Caki2 (cell line): Measurements from ENCODE around the gene KRTAP4-1. TPM values are rescaled to one million over a fixed set of nuclear protein-coding genes. Genes with fewer than 3 reads are reported as not detected.
"Not testable (repeated sequence)": the region's sequence is repeated elsewhere in the genome, so short reads cannot be mapped to it uniquely, and the experiment has no call there.

Experiments
- DNase-seq: peaks from one replicate; pipeline ENCODE4 v3.0.0-alpha.2; 2015; ENCODE audit warnings: low read depth
- in situ Hi-C: cut with HindIII; loops from 2 replicates; pipeline ENCODE4 v1.10.0; 2016; ENCODE audit warnings: low sequenced_read_pairs, low pct_unique_long_range_greater_than_20kb, mixed read lengths
- total RNA-seq: library from RNA; depleted of rRNA; stranded (reverse); fragments of >200 nt; shearing (Covaris generic); gene quantifications from 2 replicates; pipeline ENCODE4 v1.2.3, GENCODE V29; 2014; ENCODE audit warnings: low replicate concordance; rRNA removed

The KRTAP4-1 gene
- total RNA-seq, 1 experiment from 2014 or later, result not detected

DNA sequence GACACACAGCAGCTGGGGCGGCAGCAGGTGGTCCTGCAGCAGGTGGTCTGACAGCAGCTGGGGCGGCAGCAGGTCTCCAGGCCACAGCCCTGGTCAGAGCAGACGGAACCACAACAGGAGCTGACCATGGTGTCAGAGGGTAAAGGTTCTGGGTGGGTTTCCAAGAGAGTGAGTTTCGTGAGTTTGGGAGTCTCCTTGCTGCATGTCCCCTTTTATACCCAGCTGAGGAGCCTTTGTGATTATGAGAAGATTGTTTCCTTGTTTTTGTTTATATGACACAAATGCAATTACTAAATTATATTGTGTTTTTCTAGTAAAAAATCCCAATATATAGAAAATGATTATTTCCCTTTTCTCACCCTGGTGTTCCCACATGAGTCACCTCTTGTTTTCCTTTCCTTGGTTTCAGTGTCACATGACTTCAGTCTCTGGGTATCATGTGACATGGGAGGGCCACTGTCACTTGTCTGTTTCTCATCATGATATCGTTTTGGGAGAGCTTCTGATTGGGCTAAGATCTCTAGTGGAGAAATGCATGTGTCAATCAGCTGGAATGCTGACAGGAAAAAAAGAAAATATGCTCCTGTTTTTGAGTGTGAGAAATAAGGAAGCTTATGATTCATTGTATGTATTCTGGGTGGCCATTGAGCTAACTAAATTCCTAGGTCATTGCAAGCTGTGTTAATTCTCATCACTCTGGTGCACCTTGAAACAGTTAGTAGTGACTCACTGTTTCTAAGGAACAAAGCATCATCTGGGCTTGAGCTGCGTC lies 44.2 kb downstream of the KRTAP4-1 start, which contains the start of gene KRTAP4-6:
KRTAP4-6 (minus strand) TSS at position 185 of the 772 bp plus-strand sequence; CDS start at position 128, 57 bp downstream.
- in situ Hi-C loops, result no loop called here
- peak; percentile 75 for DNase-seq

DNA sequence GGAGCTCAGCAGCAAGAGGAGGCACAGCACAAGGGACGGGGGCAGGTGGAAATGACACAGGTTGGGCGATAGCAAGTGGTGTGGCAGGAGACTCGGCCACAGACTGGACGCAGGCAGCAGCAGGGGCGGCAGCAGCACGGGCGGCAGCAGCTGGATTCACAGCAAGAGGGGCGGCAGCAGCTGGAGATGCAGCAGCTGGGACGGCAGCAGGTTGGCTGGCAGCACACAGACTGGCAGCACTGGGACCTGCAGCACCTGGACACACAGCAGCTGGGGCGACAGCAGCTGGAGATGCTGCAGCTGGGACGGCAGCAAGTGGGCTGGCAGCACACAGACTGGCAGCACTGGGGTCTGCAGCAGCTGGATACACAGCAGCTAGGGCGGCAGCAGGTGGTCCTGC lies 44.8 kb downstream of the KRTAP4-1 start:
- in situ Hi-C loops, DNase-seq: not testable (repeated sequence)

Other genes with a start within 250 kb of the KRTAP4-1 start
- gene KRT23, start 247.3 kb downstream of the KRTAP4-1 start, total RNA-seq, result not detected in 2 replicates
- not detected in 2 replicates for gene KRT39, start 218.0 kb downstream of the KRTAP4-1 start, total RNA-seq
- not detected in 2 replicates for gene KRT40, start 200.6 kb downstream of the KRTAP4-1 start, total RNA-seq
- not detected in 2 replicates for gene KRTAP3-3, start 190.7 kb downstream of the KRTAP4-1 start, total RNA-seq
- gene KRTAP3-2, start 185.0 kb downstream of the KRTAP4-1 start, total RNA-seq, result not detected in 2 replicates
- not detected in 2 replicates for gene KRTAP3-1, start 175.8 kb downstream of the KRTAP4-1 start, total RNA-seq
- not detected in 2 replicates for gene KRTAP1-5, start 157.7 kb downstream of the KRTAP4-1 start, total RNA-seq
- not detected in 2 replicates for gene KRTAP1-4, start 154.7 kb downstream of the KRTAP4-1 start, total RNA-seq
- not detected in 2 replicates for gene KRTAP1-3, start 150.0 kb downstream of the KRTAP4-1 start, total RNA-seq
- gene KRTAP1-1, start 143.5 kb downstream of the KRTAP4-1 start, total RNA-seq, result not detected in 2 replicates
- gene KRTAP2-1, start 137.6 kb downstream of the KRTAP4-1 start, total RNA-seq, result not detected in 2 replicates
- gene KRTAP2-2, start 129.7 kb downstream of the KRTAP4-1 start, total RNA-seq, result not detected in 2 replicates
- gene KRTAP2-3, start 124.8 kb downstream of the KRTAP4-1 start, total RNA-seq, result not detected in 2 replicates
- gene KRTAP2-4, start 119.0 kb downstream of the KRTAP4-1 start, total RNA-seq, result not detected in 2 replicates
- gene KRTAP4-7, start 100.8 kb downstream of the KRTAP4-1 start, total RNA-seq, result not detected in 2 replicates
- not detected in 2 replicates for gene KRTAP4-8, start 86.8 kb downstream of the KRTAP4-1 start, total RNA-seq
- not detected in 2 replicates for gene KRTAP4-16, start 82.7 kb downstream of the KRTAP4-1 start, total RNA-seq
- not detected in 2 replicates for gene KRTAP4-9, start 79.5 kb downstream of the KRTAP4-1 start, total RNA-seq
- gene KRTAP4-11, start 66.5 kb downstream of the KRTAP4-1 start, total RNA-seq, result not detected in 2 replicates
- not detected in 2 replicates for gene KRTAP4-12, start 60.7 kb downstream of the KRTAP4-1 start, total RNA-seq
- gene KRTAP4-6, start 44.4 kb downstream of the KRTAP4-1 start, total RNA-seq, result not detected in 2 replicates
- not detected in 2 replicates for gene KRTAP4-5, start 35.1 kb downstream of the KRTAP4-1 start, total RNA-seq
- gene KRTAP4-4, start 24.2 kb downstream of the KRTAP4-1 start, total RNA-seq, result not detected in 2 replicates
- not detected in 2 replicates for gene KRTAP4-3, start 16.7 kb downstream of the KRTAP4-1 start, total RNA-seq
- gene KRTAP4-2, start 6.7 kb downstream of the KRTAP4-1 start, total RNA-seq, result not detected in 2 replicates
- gene KRTAP9-1, start 5.0 kb upstream of the KRTAP4-1 start, total RNA-seq, result not detected in 2 replicates
- not detected in 2 replicates for gene KRTAP9-2, start 41.7 kb upstream of the KRTAP4-1 start, total RNA-seq
- not detected in 2 replicates for gene KRTAP9-3, start 47.5 kb upstream of the KRTAP4-1 start, total RNA-seq
- not detected in 2 replicates for gene KRTAP9-8, start 53.1 kb upstream of the KRTAP4-1 start, total RNA-seq
- not detected in 2 replicates for gene KRTAP9-4, start 64.8 kb upstream of the KRTAP4-1 start, total RNA-seq
- not detected in 2 replicates for gene KRTAP9-9, start 70.5 kb upstream of the KRTAP4-1 start, total RNA-seq
- gene KRTAP9-6, start 80.5 kb upstream of the KRTAP4-1 start, total RNA-seq, result not detected in 2 replicates
- not detected in 2 replicates for gene KRTAP9-7, start 90.8 kb upstream of the KRTAP4-1 start, total RNA-seq
- not detected in 2 replicates for gene KRTAP29-1, start 117.9 kb upstream of the KRTAP4-1 start, total RNA-seq
- not detected in 2 replicates for gene KRTAP16-1, start 124.4 kb upstream of the KRTAP4-1 start, total RNA-seq
- gene KRTAP17-1, start 130.8 kb upstream of the KRTAP4-1 start, total RNA-seq, result not detected in 2 replicates
- not detected in 2 replicates for gene KRT33A, start 165.9 kb upstream of the KRTAP4-1 start, total RNA-seq
- not detected in 2 replicates for gene KRT33B, start 184.9 kb upstream of the KRTAP4-1 start, total RNA-seq
- gene KRT34, start 197.4 kb upstream of the KRTAP4-1 start, total RNA-seq, result 0.20 TPM in 1 of 2 replicates, not detected in the other
- gene KRT31, start 212.7 kb upstream of the KRTAP4-1 start, total RNA-seq, result not detected in 2 replicates
- not detected in 2 replicates for gene KRT37, start 239.7 kb upstream of the KRTAP4-1 start, total RNA-seq